Mammary epithelial cell (primary cell): Measurements from ENCODE around the gene SH3TC2.

Source experiments
- CTCF ChIP-seq, 2 donors: IDR thresholded peaks in 1 of 2; conservative IDR thresholded peaks in 1 of 2; 2 replicates each; pipeline ENCODE4 v1.5.1; 2011 to 2012; ENCODE audit warnings: inconsistent platforms in 2 of 2, low read length in 2 of 2, mild to moderate bottlenecking in 2 of 2, control low read depth in 1 of 2, low read depth in 1 of 2; ENCODE audit not compliant: insufficient read depth in 1 of 2; ENCODE audit errors: extremely low read depth in 1 of 2
- EZH2 ChIP-seq: IDR thresholded peaks from 2 replicates; pipeline ENCODE4 v1.6.1; 2012; ENCODE audit warnings: low read length, inconsistent platforms, borderline replicate concordance

- no peak for TF ChIP-seq CTCF (conservative IDR thresholded peaks at IDR 0.05 in 1 of 2, IDR thresholded peaks at IDR 0.05 in 1 of 2; ENCODE audit: extremely low read depth in 1 of 2, insufficient read depth in 1 of 2, low read depth in 1 of 2, low read length in 2 of 2)
- no peak for TF ChIP-seq EZH2
These were observed 2.5 kb downstream of the SH3TC2 start for GRCh38 chr5:149060325-149060724.
